Measurements from ENCODE around the gene EVX2.

- no peak for TF ChIP-seq CTCF (IDR thresholded peaks at IDR 0.05)
- no peak for TF ChIP-seq GABPA (IDR thresholded peaks at IDR 0.05; ENCODE audit: low read depth)
- TF ChIP-seq JUND (IDR thresholded peaks at IDR 0.05) = no peak
- TF ChIP-seq NRF1 (IDR thresholded peaks at IDR 0.05; ENCODE audit: low read depth, low read length) = no peak
- no peak for TF ChIP-seq REST (IDR thresholded peaks at IDR 0.05; ENCODE audit: low read depth, low read length)
- no peak for TF ChIP-seq RAD21 (IDR thresholded peaks at IDR 0.05; ENCODE audit: low read length)
- TF ChIP-seq MAX (IDR thresholded peaks at IDR 0.05; ENCODE audit: low read depth) = no peak
- TF ChIP-seq FOXM1 (IDR thresholded peaks at IDR 0.05; ENCODE audit: low read depth) = no peak
These were observed 39.1 kb upstream of the EVX2 start, which contains the start of gene HOXD9 for GRCh38 chr2:176122683-176123410.
